Trophoblast cell (in vitro differentiated cells and primary cell): ENCODE measurements around the gene CNDP2.

Source experiments
- DNase-seq, 2 donors: peaks; one replicate each; pipeline ENCODE4 v3.0.0-alpha.2; 2016
- H2AFZ ChIP-seq: 2 replicates; pipeline ENCODE4 v1.6.1; 2013; ENCODE audit warnings: low read length, moderate library complexity, mild to moderate bottlenecking; ENCODE audit not compliant: insufficient read depth, poor library complexity
- H2AK5ac ChIP-seq: 2 replicates; pipeline ENCODE4 v1.6.1; 2013; ENCODE audit warnings: mild to moderate bottlenecking, low read length
- H2BK120ac ChIP-seq: 2 replicates; pipeline ENCODE4 v1.6.1; 2013; ENCODE audit warnings: low read length, mild to moderate bottlenecking, moderate library complexity; ENCODE audit not compliant: insufficient read depth, poor library complexity
- H2BK12ac ChIP-seq: 2 replicates; pipeline ENCODE4 v1.6.1; 2013; ENCODE audit warnings: mild to moderate bottlenecking, low read length, moderate library complexity
- H2BK5ac ChIP-seq: 2 replicates; pipeline ENCODE4 v1.6.1; 2013; ENCODE audit warnings: low read length, low read depth, moderate library complexity, mild to moderate bottlenecking; ENCODE audit not compliant: poor library complexity
- H3K14ac ChIP-seq: 2 replicates; pipeline ENCODE4 v1.6.1; 2013; ENCODE audit warnings: mild to moderate bottlenecking, low read length
- H3K18ac ChIP-seq: 2 replicates; pipeline ENCODE4 v1.6.1; 2013; ENCODE audit warnings: mild to moderate bottlenecking, low read length
- H3K23ac ChIP-seq: 2 replicates; pipeline ENCODE4 v1.6.1; 2013; ENCODE audit warnings: low read length
- H3K27ac ChIP-seq: 2 replicates; pipeline ENCODE4 v1.5.1; 2013; ENCODE audit warnings: low read depth, mild to moderate bottlenecking, inconsistent platforms, low read length, moderate library complexity
- H3K27me3 ChIP-seq: 2 replicates; pipeline ENCODE4 v1.6.1; 2013; ENCODE audit warnings: inconsistent platforms, mild to moderate bottlenecking, low read length, moderate library complexity; ENCODE audit not compliant: insufficient read depth
- H3K36me3 ChIP-seq, 2 experiments: 1 replicate in 1 of 2; 2 replicates in 1 of 2; pipeline ENCODE4 v1.6.1; 2013; ENCODE audit warnings: low read length in 2 of 2, mild to moderate bottlenecking in 2 of 2, moderate library complexity in 1 of 2; ENCODE audit not compliant: insufficient read depth in 2 of 2, control insufficient read depth in 1 of 2
- H3K4ac ChIP-seq: 2 replicates; pipeline ENCODE4 v1.6.1; 2013; ENCODE audit warnings: low read depth, mild to moderate bottlenecking, low read length, moderate library complexity
- H3K4me1 ChIP-seq, 2 experiments: 1 replicate in 1 of 2; 2 replicates in 1 of 2; pipeline ENCODE4 v1.6.1; 2013; ENCODE audit warnings: low read length in 2 of 2, mild to moderate bottlenecking in 2 of 2, moderate library complexity in 1 of 2; ENCODE audit not compliant: insufficient read depth in 2 of 2, control insufficient read depth in 1 of 2
- H3K4me2 ChIP-seq: 2 replicates; pipeline ENCODE4 v1.6.1; 2013; ENCODE audit warnings: inconsistent platforms, mild to moderate bottlenecking, low read length, moderate library complexity
- H3K4me3 ChIP-seq: 2 replicates; pipeline ENCODE4 v1.5.1; 2013; ENCODE audit warnings: mild to moderate bottlenecking, low read depth, low read length, inconsistent platforms
- H3K79me1 ChIP-seq: one replicate; pipeline ENCODE4 v1.6.1; 2013; ENCODE audit warnings: low read length
- H3K79me2 ChIP-seq: 2 replicates; pipeline ENCODE4 v1.6.1; 2013; ENCODE audit warnings: low read length, mild to moderate bottlenecking; ENCODE audit not compliant: control insufficient read depth, insufficient read depth, poor library complexity
- H3K9ac ChIP-seq: 2 replicates; pipeline ENCODE4 v1.6.1; 2013; ENCODE audit warnings: mild to moderate bottlenecking, low read length
- H3K9me3 ChIP-seq: 2 replicates; pipeline ENCODE4 v1.6.1; 2013; ENCODE audit warnings: low read depth, mild to moderate bottlenecking, control low read depth, inconsistent platforms, low read length; ENCODE audit not compliant: insufficient read depth
- H4K12ac ChIP-seq: 2 replicates; pipeline ENCODE4 v1.6.1; 2013; ENCODE audit warnings: low read depth, mild to moderate bottlenecking, low read length, moderate library complexity
- H4K8ac ChIP-seq: 2 replicates; pipeline ENCODE4 v1.6.1; 2013; ENCODE audit warnings: low read depth, mild to moderate bottlenecking, low read length, moderate library complexity
- H4K91ac ChIP-seq: one replicate; pipeline ENCODE4 v1.6.1; 2013; ENCODE audit warnings: low read depth, mild to moderate bottlenecking, low read length, moderate library complexity
- WGBS: extraction: QIAGEN DNeasy Blood & Tissue Kit; methylation state at CpG from one replicate; pipeline ENCODE4 v1.1.7; 2013; ENCODE audit warnings: missing lambda C conversion rate; ENCODE audit not compliant: insufficient read length, insufficient coverage; ENCODE audit errors: extremely low coverage; 5-methylcytosine and 5-hydroxymethylcytosine counted together

Gene CNDP2

DNA sequence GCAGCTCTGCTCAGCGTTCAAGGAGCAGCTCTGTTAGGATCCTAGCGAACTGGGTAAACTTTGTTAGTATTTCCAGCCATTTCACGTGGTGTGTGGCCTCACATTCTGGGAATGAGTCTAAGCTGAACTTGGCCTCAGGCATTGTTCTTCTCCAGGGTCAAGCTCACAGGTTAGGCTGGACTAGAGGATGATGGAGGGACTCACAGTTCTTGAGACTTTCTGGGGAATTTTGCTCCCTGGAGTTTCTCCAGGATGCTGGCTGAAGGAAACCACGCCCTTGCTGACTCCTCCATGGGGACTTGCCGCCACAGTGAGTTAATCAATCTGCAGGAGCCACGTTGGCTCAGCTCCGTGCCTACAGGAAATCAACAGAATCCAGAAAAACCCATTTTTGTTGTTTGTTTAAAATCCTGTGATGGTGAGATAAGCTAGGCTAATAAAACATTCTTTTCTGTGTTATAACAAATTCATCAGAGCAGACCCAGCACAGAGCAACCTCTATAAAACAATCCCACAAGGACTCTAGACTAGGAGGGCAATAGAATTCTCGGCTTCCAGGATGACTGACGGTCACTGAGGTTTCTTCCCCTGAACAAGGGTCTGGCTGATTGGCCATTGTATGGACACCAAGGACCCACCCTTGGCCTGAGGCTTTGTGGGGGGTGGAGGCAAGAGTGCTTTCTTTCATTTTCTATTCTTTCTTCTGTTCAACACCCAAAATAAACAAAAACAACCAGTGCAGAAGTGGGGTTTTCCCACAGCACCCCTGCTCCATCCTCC lies 50.8 kb downstream of the CNDP2 start:
- no peak overlapping the region for H3K4me2 ChIP-seq
- no peak overlapping the region for H2BK120ac ChIP-seq
- H2AFZ ChIP-seq = no peak overlapping the region
- no peak overlapping the region for H3K23ac ChIP-seq
- H3K79me2 ChIP-seq = no peaks in the 10 kb centered on the region
- H4K12ac ChIP-seq = no peak overlapping the region
- H3K4me1 ChIP-seq = peaks cover 1 to 4% of the 10 kb centered on the region in 2 experiments
- H3K4ac ChIP-seq = no peak overlapping the region
- H3K27me3 ChIP-seq = no peaks in the 10 kb centered on the region
- H3K79me1 ChIP-seq = no peaks in the 10 kb centered on the region
- no peak overlapping the region for H2BK5ac ChIP-seq
- peak in 1 of 2 donors; percentile 7 for DNase-seq
- H4K8ac ChIP-seq = no peak overlapping the region
- no peak overlapping the region for H2BK12ac ChIP-seq
- H3K18ac ChIP-seq = no peak overlapping the region
- no peak overlapping the region for H3K27ac ChIP-seq
- H3K14ac ChIP-seq = no peak overlapping the region
- H3K4me3 ChIP-seq = peak overlapping the region; percentile 1
- H3K36me3 ChIP-seq = no peaks in the 10 kb centered on the region
- H4K91ac ChIP-seq = no peak overlapping the region
- WGBS = no CpG with 5 or more reads among the region's 9 CpGs
- no peak overlapping the region for H3K9ac ChIP-seq
- peaks cover 16% of the 10 kb centered on the region for H3K9me3 ChIP-seq
- no peak overlapping the region for H2AK5ac ChIP-seq

- Histone ChIP-seq H2BK120ac (no peak overlapping the region), H3K36me3 (no peaks in the 10 kb centered on the region), H3K79me2 (no peaks in the 10 kb centered on the region), H3K4ac (no peak overlapping the region), H2AFZ (no peak overlapping the region), H3K27ac (no peak overlapping the region), H3K18ac (no peak overlapping the region), H4K8ac (no peak overlapping the region), H3K27me3 (no peaks in the 10 kb centered on the region), H4K91ac (no peak overlapping the region), H2BK5ac (no peak overlapping the region), H3K14ac (no peak overlapping the region), H2BK12ac (no peak overlapping the region), H2AK5ac (no peak overlapping the region), H3K4me2 (no peak overlapping the region), H4K12ac (no peak overlapping the region), H3K79me1 (no peaks in the 10 kb centered on the region), H3K4me1 (no peaks in the 10 kb centered on the region), H3K4me3 (no peak overlapping the region), H3K9me3 (peaks cover 16% of the 10 kb centered on the region), H3K23ac (no peak overlapping the region), H3K9ac (no peak overlapping the region)
- no peak for DNase-seq
- no CpG with 5 or more reads among the region's 7 CpGs for WGBS
Observed at GRCh38 chr18:74547860-74548259, 51.7 kb downstream of the CNDP2 start.

DNA sequence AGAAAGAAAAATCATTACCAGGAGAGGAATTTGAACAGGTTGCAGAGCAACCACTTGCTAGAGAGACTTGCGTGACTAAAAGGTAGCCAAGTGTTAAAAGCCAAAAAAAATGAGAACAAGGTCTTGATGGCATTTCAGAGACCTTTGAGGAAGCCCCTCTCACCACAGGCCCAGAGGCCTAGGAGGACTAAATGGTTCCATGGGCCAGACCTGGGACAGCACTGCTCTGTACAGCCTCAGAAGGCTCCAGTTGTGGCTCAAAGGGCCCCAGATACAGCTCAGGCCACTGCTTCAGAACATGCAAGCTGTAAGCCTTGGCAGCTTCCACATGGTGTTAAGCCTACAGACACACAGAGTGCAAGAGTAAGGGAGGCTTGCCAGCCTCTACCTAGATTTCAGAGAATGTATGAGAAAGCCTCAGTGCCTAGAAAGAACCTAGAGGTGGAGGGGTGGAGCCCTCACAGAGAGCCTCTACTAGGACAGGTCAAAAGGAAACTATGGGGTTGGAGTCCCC lies 53.5 kb downstream of the CNDP2 start:
- Histone ChIP-seq H3K79me2 (no peaks in the 10 kb centered on the region), H3K27me3 (peaks cover 7% of the 10 kb centered on the region), H4K91ac (no peak overlapping the region), H2BK12ac (no peak overlapping the region), H2AFZ (no peak overlapping the region), H3K9me3 (peaks cover 16% of the 10 kb centered on the region), H4K8ac (no peak overlapping the region), H3K14ac (no peak overlapping the region), H3K79me1 (no peaks in the 10 kb centered on the region), H3K27ac (no peak overlapping the region), H3K4me1 (no peaks in the 10 kb centered on the region), H3K4me2 (no peak overlapping the region), H3K23ac (no peak overlapping the region), H3K18ac (no peak overlapping the region), H2BK5ac (no peak overlapping the region), H2BK120ac (no peak overlapping the region), H3K36me3 (no peaks in the 10 kb centered on the region), H4K12ac (no peak overlapping the region), H2AK5ac (no peak overlapping the region), H3K4ac (no peak overlapping the region), H3K4me3 (no peak overlapping the region), H3K9ac (no peak overlapping the region)
- WGBS = no CpG with 5 or more reads among the region's 1 CpG
- no peak for DNase-seq

DNA sequence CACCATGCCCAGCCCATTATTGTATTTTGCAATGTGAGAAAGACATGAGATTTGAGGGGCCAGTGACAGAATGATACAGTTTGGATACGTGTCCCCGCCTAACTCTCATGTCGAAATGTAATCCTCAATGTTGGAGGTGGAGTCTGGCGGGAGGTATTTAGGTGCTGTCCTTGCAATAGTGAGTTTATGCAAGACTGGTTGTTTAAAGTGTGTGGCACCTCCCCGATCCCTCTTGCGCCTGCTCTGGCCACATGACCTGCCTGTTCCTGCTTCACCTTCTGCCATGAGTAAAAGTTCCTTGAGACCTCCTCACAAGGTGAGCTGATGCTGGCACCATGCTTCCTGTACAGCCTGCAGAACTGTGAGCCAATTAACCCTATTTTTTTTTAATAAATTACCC lies 54.7 kb downstream of the CNDP2 start:
- H3K4me3 ChIP-seq = no peak overlapping the region
- no peak overlapping the region for H2AFZ ChIP-seq
- no peak overlapping the region for H2BK12ac ChIP-seq
- peaks cover 7% of the 10 kb centered on the region for H3K27me3 ChIP-seq
- H3K4ac ChIP-seq = no peak overlapping the region
- H3K9me3 ChIP-seq = peaks cover 16% of the 10 kb centered on the region
- no peak overlapping the region for H3K14ac ChIP-seq
- no peak overlapping the region for H2AK5ac ChIP-seq
- H3K27ac ChIP-seq = no peak overlapping the region
- no peaks in the 10 kb centered on the region for H3K4me1 ChIP-seq
- H3K79me1 ChIP-seq = no peaks in the 10 kb centered on the region
- H3K79me2 ChIP-seq = no peaks in the 10 kb centered on the region
- H3K23ac ChIP-seq = no peak overlapping the region
- no peak overlapping the region for H3K18ac ChIP-seq
- no peaks in the 10 kb centered on the region for H3K36me3 ChIP-seq
- no peak overlapping the region for H4K91ac ChIP-seq
- no peak overlapping the region for H4K12ac ChIP-seq
- DNase-seq = no peak
- no peak overlapping the region for H4K8ac ChIP-seq
- no peak overlapping the region for H3K9ac ChIP-seq
- H3K4me2 ChIP-seq = no peak overlapping the region
- WGBS = no CpG with 5 or more reads among the region's 6 CpGs
- no peak overlapping the region for H2BK5ac ChIP-seq
- H2BK120ac ChIP-seq = no peak overlapping the region
